Upper lobe of left lung (tissue), 6 donors: Measurements from ENCODE around the gene ATXN7L1. TPM values are rescaled to one million over a fixed set of nuclear protein-coding genes. Genes with fewer than 3 reads are reported as not detected.

ENCODE experiments used
- ATAC-seq, 2 donors: fragments of 200-7000 bp; cut with Tn5 transposase; one replicate each; pipeline ENCODE4 v1.9.1; 2022; ENCODE audit warnings: mild to moderate bottlenecking in 2 of 2, moderate library complexity in 2 of 2; ENCODE audit not compliant: low FRiP score in 2 of 2
- DNase-seq, 2 donors: peaks; one replicate each; pipeline ENCODE4 v3.0.0-alpha.2; 2019 to 2020
- H3K27ac ChIP-seq, 4 donors: fragments of 200-600 bp; sonication (generic); one replicate each; pipeline ENCODE4 v1.5.1; 2016 to 2019
- H3K27me3 ChIP-seq, 4 donors: fragments of 200-600 bp; sonication (generic); one replicate each; pipeline ENCODE4 v1.5.1; 2017 to 2019
- H3K36me3 ChIP-seq, 4 donors: fragments of 200-600 bp; sonication (generic); one replicate each; pipeline ENCODE4 v1.5.1; 2016 to 2019
- H3K4me1 ChIP-seq, 4 donors: fragments of 200-600 bp; sonication (generic); one replicate each; pipeline ENCODE4 v1.5.1; 2018 to 2019
- H3K4me3 ChIP-seq, 4 donors: fragments of 200-600 bp; sonication (generic); one replicate each; pipeline ENCODE4 v1.5.1; 2017 to 2019; ENCODE audit warnings: mild to moderate bottlenecking in 2 of 4, moderate library complexity in 1 of 4
- H3K9me3 ChIP-seq, 4 donors: fragments of 200-600 bp; sonication (generic); one replicate each; pipeline ENCODE4 v1.5.1; 2018 to 2019
- CTCF ChIP-seq, 6 experiments: fragments of 450-650 bp in 4 of 6; fragments of 200-600 bp in 2 of 6; sonication (generic) in 2 of 6; IDR thresholded peaks; one replicate each; pipeline ENCODE4 v1.5.1; 2016 to 2019; ENCODE audit warnings: antibody characterized with exemption in 6 of 6
- EP300 ChIP-seq, 4 donors: sonication (generic); formaldehyde crosslinking; IDR thresholded peaks; one replicate each; pipeline ENCODE4 v1.5.1; 2017; ENCODE audit warnings: antibody characterized with exemption in 4 of 4, control low read depth in 2 of 4
- POLR2A ChIP-seq, 4 donors: fragments of 450-650 bp; IDR thresholded peaks; one replicate each; pipeline ENCODE4 v1.5.1; 2016 to 2017; ENCODE audit warnings: antibody characterized with exemption in 4 of 4, mild to moderate bottlenecking in 2 of 4
- POLR2AphosphoS5 ChIP-seq, 2 donors: sonication (generic); formaldehyde crosslinking; IDR thresholded peaks; one replicate each; pipeline ENCODE4 v1.5.1; 2017; ENCODE audit warnings: antibody characterized with exemption in 2 of 2
- WGBS, 2 donors: methylation state at CpG; one replicate each; pipeline ENCODE4 v1.1.5; 2017 to 2018; 5-methylcytosine and 5-hydroxymethylcytosine counted together
- total RNA-seq, 6 donors: library from RNA; depleted of rRNA in 4 of 6; stranded (reverse); fragments of >200 nt in 4 of 6; gene quantifications; one replicate each; pipeline versions ENCODE4 v1.1.0 to v1.2.1, GENCODE V29; 2016 to 2021
- donor health status: DM: no; HTN: no; CAD: no; lungs with moderate emphysema.
- donor health status: DM: no; HTN: yes; CAD: no; lungs with severe emphysema.

Gene ATXN7L1
- total RNA-seq, 6 donors from 2014 or later = 7.1 to 43.0 (median 13.4) TPM

GRCh38 chr7:105673367-105674084 lies 202.9 kb downstream of the ATXN7L1 start:
- no peak for TF ChIP-seq CTCF (IDR thresholded peaks at IDR 0.05)
- TF ChIP-seq POLR2A (IDR thresholded peaks at IDR 0.05) = no peak
- TF ChIP-seq EP300 (IDR thresholded peaks at IDR 0.05) = peak in 1 of 4 donors; percentile 17
- Histone ChIP-seq H3K4me3 (no peak overlapping the region), H3K27me3 (no peaks in the 10 kb centered on the region), H3K9me3 (no peaks in the 10 kb centered on the region), H3K36me3 (no peaks in the 10 kb centered on the region), H3K27ac (peak overlapping the region in 2 of 4 donors; percentile 14 to 44), H3K4me1 (peaks cover 41 to 55% (median 48%) of the 10 kb centered on the region in 4 donors)
- DNase-seq (peak; percentile 45 to 85), ATAC-seq (peak; percentile 20 to 45)
- WGBS, 2 donors = 24 to 28% methylated on average over 7 of the region's 7 CpGs

- no peaks in the 10 kb centered on the region for H3K9me3 ChIP-seq
- H3K27me3 ChIP-seq = no peaks in the 10 kb centered on the region
- no peak for TF ChIP-seq CTCF (IDR thresholded peaks at IDR 0.05)
- TF ChIP-seq EP300 (IDR thresholded peaks at IDR 0.05) = no peak
- no peak for TF ChIP-seq POLR2AphosphoS5 (IDR thresholded peaks at IDR 0.05)
- no peak for TF ChIP-seq POLR2A (IDR thresholded peaks at IDR 0.05)
- H3K36me3 ChIP-seq = no peaks in the 10 kb centered on the region
- peaks cover 33 to 47% (median 41%) of the 10 kb centered on the region in 4 donors for H3K4me1 ChIP-seq
- DNase-seq (no peak), ATAC-seq (no peak)
- 96 to 100% methylated on average over 2 of the region's 2 CpGs for WGBS, 2 donors
- H3K4me3 ChIP-seq = no peak overlapping the region
- no peak overlapping the region for H3K27ac ChIP-seq
Observed at GRCh38 chr7:105672801-105673200, 203.6 kb downstream of the ATXN7L1 start.

GRCh38 chr7:105666324-105666723 lies 210.1 kb downstream of the ATXN7L1 start:
- no peaks in the 10 kb centered on the region for H3K27me3 ChIP-seq
- DNase-seq (no peak), ATAC-seq (no peak)
- WGBS, 2 donors = 100% methylated on average over 1 of the region's 1 CpG
- no peak overlapping the region for H3K27ac ChIP-seq
- peaks cover 0 to 4% (median 0%) of the 10 kb centered on the region in 4 donors for H3K4me1 ChIP-seq
- H3K4me3 ChIP-seq = no peak overlapping the region
- peaks cover 0 to 27% (median 17%) of the 10 kb centered on the region in 4 donors for H3K36me3 ChIP-seq
- H3K9me3 ChIP-seq = no peaks in the 10 kb centered on the region
- TF ChIP-seq POLR2AphosphoS5 (IDR thresholded peaks at IDR 0.05) (no peak), CTCF (IDR thresholded peaks at IDR 0.05) (no peak), EP300 (IDR thresholded peaks at IDR 0.05) (no peak), POLR2A (IDR thresholded peaks at IDR 0.05) (no peak)

- ATAC-seq = no peak
- WGBS, 2 donors = 87 to 94% methylated on average over 7 of the region's 7 CpGs
Observed at GRCh38 chr7:105665684-105666083, 210.7 kb downstream of the ATXN7L1 start.

More at GRCh38 chr7:105665684-105666083, 210.7 kb downstream of the ATXN7L1 start:
- H3K9me3 ChIP-seq = no peaks in the 10 kb centered on the region
- H3K36me3 ChIP-seq = peaks cover 0 to 27% (median 18%) of the 10 kb centered on the region in 4 donors
- no peak for TF ChIP-seq CTCF (IDR thresholded peaks at IDR 0.05)
- TF ChIP-seq EP300 (IDR thresholded peaks at IDR 0.05) = no peak
- no peak for TF ChIP-seq POLR2AphosphoS5 (IDR thresholded peaks at IDR 0.05)
- no peak for TF ChIP-seq POLR2A (IDR thresholded peaks at IDR 0.05)
- no peak for DNase-seq
- H3K4me3 ChIP-seq = no peak overlapping the region
- H3K4me1 ChIP-seq = peaks cover 0 to 4% (median 0%) of the 10 kb centered on the region in 4 donors
- H3K27ac ChIP-seq = no peak overlapping the region
- H3K27me3 ChIP-seq = no peaks in the 10 kb centered on the region
